ENCODE measurements around the gene PTCSC3. TPM values are rescaled to one million over a fixed set of nuclear protein-coding genes. Genes with fewer than 3 reads are reported as not detected.

Gene PTCSC3
- total and polyA plus RNA-seq, 2 of the 13 experiments (the other 11 are each of a cell fraction or from before 2014, with no cell fraction given): not detected

DNA sequence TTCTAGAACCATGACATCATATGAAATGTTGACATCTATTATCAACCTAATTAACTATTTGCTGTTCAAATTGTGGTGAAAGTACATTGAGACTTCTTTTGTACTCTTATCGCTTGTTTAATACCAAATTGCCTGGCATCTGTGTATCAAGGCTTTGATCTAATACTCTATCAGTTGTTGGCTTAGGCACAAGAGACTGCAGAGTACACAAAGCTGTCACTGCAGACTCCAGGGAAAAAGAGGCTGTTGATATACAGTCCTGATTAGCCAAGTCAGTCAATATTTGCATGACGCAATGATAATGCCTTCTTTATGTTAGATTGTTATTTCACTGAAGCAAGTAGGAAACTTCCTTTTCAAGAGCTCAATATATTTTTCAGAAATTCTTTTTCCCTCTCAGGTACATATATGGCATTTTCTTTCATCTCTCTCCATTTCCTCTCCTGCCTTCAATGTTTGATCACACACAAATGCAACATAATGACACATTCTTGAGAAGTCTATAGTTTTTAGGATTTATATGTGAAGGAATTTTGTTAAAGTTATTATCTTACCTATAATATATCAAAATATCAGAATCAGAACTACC lies 32.3 kb upstream of the PTCSC3 start (continued):
- TF ChIP-seq ZNF841 (CRISPR knock-in tag; IDR thresholded peaks at IDR 0.05; ENCODE audit: borderline replicate concordance) (peak; percentile 86; the same call in 1 of the 2 replicates), ZBTB3 (CRISPR knock-in tag; IDR thresholded peaks at IDR 0.05; ENCODE audit: borderline replicate concordance, low read depth) (no peak), FOXC1 (CRISPR knock-in tag; IDR thresholded peaks at IDR 0.05; ENCODE audit: borderline replicate concordance) (no peak), ZNF746 (CRISPR knock-in tag; IDR thresholded peaks at IDR 0.05) (no peak), KLF6 (CRISPR knock-in tag; IDR thresholded peaks at IDR 0.05) (0 out of 2 replicates have a peak, but pooled peaks have one; percentile 49), ZNF121 (CRISPR knock-in tag; IDR thresholded peaks at IDR 0.05) (no peak), REL (CRISPR knock-in tag; conservative IDR thresholded peaks at IDR 0.05) (no peak), MAFF (IDR thresholded peaks at IDR 0.05; ENCODE audit: low read depth, low read length) (no peak), ZNF350 (CRISPR knock-in tag; IDR thresholded peaks at IDR 0.05; ENCODE audit: borderline replicate concordance, low read depth) (no peak), ZNF432 (CRISPR knock-in tag; IDR thresholded peaks at IDR 0.05; ENCODE audit: borderline replicate concordance) (no peak), JDP2 (CRISPR knock-in tag; IDR thresholded peaks at IDR 0.05; ENCODE audit: borderline replicate concordance) (peak; percentile 54; the same call in 1 of the 2 replicates), ZNF224 (CRISPR knock-in tag; IDR thresholded peaks at IDR 0.05) (no peak)
- TF ChIP-seq, protein P1, sequence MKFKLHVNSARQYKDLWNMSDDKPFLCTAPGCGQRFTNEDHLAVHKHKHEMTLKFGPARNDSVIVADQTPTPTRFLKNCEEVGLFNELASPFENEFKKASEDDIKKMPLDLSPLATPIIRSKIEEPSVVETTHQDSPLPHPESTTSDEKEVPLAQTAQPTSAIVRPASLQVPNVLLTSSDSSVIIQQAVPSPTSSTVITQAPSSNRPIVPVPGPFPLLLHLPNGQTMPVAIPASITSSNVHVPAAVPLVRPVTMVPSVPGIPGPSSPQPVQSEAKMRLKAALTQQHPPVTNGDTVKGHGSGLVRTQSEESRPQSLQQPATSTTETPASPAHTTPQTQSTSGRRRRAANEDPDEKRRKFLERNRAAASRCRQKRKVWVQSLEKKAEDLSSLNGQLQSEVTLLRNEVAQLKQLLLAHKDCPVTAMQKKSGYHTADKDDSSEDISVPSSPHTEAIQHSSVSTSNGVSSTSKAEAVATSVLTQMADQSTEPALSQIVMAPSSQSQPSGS (CRISPR knock-in tag; IDR thresholded peaks at IDR 0.05): peak; percentile 95
- TF ChIP-seq, protein P2, sequence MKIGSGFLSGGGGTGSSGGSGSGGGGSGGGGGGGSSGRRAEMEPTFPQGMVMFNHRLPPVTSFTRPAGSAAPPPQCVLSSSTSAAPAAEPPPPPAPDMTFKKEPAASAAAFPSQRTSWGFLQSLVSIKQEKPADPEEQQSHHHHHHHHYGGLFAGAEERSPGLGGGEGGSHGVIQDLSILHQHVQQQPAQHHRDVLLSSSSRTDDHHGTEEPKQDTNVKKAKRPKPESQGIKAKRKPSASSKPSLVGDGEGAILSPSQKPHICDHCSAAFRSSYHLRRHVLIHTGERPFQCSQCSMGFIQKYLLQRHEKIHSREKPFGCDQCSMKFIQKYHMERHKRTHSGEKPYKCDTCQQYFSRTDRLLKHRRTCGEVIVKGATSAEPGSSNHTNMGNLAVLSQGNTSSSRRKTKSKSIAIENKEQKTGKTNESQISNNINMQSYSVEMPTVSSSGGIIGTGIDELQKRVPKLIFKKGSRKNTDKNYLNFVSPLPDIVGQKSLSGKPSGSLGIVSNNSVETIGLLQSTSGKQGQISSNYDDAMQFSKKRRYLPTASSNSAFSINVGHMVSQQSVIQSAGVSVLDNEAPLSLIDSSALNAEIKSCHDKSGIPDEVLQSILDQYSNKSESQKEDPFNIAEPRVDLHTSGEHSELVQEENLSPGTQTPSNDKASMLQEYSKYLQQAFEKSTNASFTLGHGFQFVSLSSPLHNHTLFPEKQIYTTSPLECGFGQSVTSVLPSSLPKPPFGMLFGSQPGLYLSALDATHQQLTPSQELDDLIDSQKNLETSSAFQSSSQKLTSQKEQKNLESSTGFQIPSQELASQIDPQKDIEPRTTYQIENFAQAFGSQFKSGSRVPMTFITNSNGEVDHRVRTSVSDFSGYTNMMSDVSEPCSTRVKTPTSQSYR (CRISPR knock-in tag; IDR thresholded peaks at IDR 0.05; ENCODE audit: borderline replicate concordance): peak; percentile 67; the same call in 1 of the 2 replicates
- TF ChIP-seq, protein P3, sequence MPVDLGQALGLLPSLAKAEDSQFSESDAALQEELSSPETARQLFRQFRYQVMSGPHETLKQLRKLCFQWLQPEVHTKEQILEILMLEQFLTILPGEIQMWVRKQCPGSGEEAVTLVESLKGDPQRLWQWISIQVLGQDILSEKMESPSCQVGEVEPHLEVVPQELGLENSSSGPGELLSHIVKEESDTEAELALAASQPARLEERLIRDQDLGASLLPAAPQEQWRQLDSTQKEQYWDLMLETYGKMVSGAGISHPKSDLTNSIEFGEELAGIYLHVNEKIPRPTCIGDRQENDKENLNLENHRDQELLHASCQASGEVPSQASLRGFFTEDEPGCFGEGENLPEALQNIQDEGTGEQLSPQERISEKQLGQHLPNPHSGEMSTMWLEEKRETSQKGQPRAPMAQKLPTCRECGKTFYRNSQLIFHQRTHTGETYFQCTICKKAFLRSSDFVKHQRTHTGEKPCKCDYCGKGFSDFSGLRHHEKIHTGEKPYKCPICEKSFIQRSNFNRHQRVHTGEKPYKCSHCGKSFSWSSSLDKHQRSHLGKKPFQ (CRISPR knock-in tag; IDR thresholded peaks at IDR 0.05; ENCODE audit: insufficient replicate concordance): no peak
- TF ChIP-seq, protein P4, sequence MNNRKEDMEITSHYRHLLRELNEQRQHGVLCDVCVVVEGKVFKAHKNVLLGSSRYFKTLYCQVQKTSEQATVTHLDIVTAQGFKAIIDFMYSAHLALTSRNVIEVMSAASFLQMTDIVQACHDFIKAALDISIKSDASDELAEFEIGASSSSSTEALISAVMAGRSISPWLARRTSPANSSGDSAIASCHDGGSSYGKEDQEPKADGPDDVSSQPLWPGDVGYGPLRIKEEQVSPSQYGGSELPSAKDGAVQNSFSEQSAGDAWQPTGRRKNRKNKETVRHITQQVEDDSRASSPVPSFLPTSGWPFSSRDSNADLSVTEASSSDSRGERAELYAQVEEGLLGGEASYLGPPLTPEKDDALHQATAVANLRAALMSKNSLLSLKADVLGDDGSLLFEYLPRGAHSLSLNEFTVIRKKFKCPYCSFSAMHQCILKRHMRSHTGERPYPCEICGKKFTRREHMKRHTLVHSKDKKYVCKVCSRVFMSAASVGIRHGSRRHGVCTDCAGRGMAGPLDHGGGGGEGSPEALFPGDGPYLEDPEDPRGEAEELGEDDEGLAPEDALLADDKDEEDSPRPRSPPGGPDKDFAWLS (CRISPR knock-in tag; IDR thresholded peaks at IDR 0.05; ENCODE audit: borderline replicate concordance): no peak
- TF ChIP-seq, protein P5, sequence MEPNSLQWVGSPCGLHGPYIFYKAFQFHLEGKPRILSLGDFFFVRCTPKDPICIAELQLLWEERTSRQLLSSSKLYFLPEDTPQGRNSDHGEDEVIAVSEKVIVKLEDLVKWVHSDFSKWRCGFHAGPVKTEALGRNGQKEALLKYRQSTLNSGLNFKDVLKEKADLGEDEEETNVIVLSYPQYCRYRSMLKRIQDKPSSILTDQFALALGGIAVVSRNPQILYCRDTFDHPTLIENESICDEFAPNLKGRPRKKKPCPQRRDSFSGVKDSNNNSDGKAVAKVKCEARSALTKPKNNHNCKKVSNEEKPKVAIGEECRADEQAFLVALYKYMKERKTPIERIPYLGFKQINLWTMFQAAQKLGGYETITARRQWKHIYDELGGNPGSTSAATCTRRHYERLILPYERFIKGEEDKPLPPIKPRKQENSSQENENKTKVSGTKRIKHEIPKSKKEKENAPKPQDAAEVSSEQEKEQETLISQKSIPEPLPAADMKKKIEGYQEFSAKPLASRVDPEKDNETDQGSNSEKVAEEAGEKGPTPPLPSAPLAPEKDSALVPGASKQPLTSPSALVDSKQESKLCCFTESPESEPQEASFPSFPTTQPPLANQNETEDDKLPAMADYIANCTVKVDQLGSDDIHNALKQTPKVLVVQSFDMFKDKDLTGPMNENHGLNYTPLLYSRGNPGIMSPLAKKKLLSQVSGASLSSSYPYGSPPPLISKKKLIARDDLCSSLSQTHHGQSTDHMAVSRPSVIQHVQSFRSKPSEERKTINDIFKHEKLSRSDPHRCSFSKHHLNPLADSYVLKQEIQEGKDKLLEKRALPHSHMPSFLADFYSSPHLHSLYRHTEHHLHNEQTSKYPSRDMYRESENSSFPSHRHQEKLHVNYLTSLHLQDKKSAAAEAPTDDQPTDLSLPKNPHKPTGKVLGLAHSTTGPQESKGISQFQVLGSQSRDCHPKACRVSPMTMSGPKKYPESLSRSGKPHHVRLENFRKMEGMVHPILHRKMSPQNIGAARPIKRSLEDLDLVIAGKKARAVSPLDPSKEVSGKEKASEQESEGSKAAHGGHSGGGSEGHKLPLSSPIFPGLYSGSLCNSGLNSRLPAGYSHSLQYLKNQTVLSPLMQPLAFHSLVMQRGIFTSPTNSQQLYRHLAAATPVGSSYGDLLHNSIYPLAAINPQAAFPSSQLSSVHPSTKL (CRISPR knock-in tag; IDR thresholded peaks at IDR 0.05): peak; percentile 99

All from HepG2 (cell line).